PFSK-1 (cell line): ENCODE measurements around the gene GPR3.

Source experiments
- FOXP2 ChIP-seq: optimal IDR thresholded peaks from 2 replicates; pipeline ENCODE3; 2011; ENCODE audit warnings: borderline replicate concordance, control low read depth, inconsistent platforms; ENCODE audit not compliant: insufficient read depth; ENCODE audit errors: extremely low read length, extremely low read depth
- POLR2AphosphoS5 ChIP-seq: IDR thresholded peaks from 2 replicates; pipeline ENCODE4 v1.6.1; 2012; ENCODE audit warnings: low read depth, mild to moderate bottlenecking, control low read depth, low read length, moderate library complexity
- REST ChIP-seq, 2 experiments: IDR thresholded peaks; 2 replicates each; pipeline versions ENCODE4 v1.6.1 to v1.8.0; 2011 to 2012; ENCODE audit warnings: low read depth in 2 of 2, low read length in 2 of 2, control low read depth in 1 of 2, inconsistent platforms in 1 of 2, mild to moderate bottlenecking in 1 of 2, moderate library complexity in 1 of 2; ENCODE audit not compliant: insufficient read depth in 1 of 2
- SIN3A ChIP-seq: IDR thresholded peaks from 2 replicates; pipeline ENCODE4 v1.6.1; 2012; ENCODE audit warnings: mild to moderate bottlenecking, low read length, moderate library complexity, borderline replicate concordance; ENCODE audit not compliant: insufficient read depth
- TAF1 ChIP-seq: IDR thresholded peaks from 2 replicates; pipeline ENCODE4 v1.6.1; 2012; ENCODE audit warnings: low read length, control low read depth, borderline replicate concordance; ENCODE audit not compliant: insufficient read depth

Gene GPR3

DNA sequence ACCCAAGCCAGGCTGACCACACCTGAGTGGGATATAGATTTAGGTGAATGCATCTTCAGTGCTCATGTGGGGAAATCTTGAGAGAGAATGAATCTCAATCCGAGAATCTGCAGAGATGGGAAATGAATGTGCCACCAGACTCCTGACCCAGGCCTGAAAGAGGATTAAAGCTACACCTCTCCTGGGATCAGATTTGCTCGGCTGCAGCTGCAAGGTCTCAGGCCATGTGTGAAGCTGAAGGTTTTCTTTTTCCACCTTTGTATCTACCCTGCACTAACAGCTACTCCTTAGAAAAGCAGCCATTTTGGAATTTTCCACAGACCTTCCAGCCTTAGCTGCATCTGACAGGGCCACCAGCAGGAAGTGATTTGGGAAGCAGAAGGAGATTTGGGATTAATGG lies 18.3 kb downstream of the GPR3 start:
- no peak for TF ChIP-seq SIN3A
- TF ChIP-seq FOXP2, result no peak
- TF ChIP-seq TAF1, result no peak
- TF ChIP-seq REST (IDR thresholded peaks at IDR 0.05; ENCODE audit: insufficient read depth in 1 of 2, low read depth in 2 of 2, low read length in 2 of 2), result no peak
- TF ChIP-seq POLR2AphosphoS5, result no peak

DNA sequence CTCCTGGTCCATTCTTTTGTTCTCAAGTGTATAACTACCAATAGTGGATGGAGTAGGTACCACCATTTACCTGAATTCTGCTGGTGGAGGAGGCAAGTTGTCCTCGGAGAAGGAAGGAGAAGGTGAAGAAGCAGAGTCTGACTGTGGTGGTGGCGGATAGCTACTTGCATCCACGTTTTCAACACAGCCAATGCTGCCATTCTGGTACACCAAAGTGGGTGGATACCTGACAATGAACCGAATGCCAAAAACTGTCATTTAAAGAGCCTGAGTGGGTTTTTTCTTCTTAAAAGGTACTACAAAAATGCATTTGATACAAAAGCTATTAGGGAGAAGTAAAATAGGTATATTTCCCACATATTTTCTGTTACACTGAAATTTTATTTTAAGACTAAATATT lies 20.1 kb downstream of the GPR3 start:
- TF ChIP-seq TAF1, result no peak
- TF ChIP-seq SIN3A, result no peak
- TF ChIP-seq POLR2AphosphoS5, result no peak
- TF ChIP-seq FOXP2, result no peak
- TF ChIP-seq REST (IDR thresholded peaks at IDR 0.05; ENCODE audit: insufficient read depth in 1 of 2, low read depth in 2 of 2, low read length in 2 of 2), result no peak

DNA sequence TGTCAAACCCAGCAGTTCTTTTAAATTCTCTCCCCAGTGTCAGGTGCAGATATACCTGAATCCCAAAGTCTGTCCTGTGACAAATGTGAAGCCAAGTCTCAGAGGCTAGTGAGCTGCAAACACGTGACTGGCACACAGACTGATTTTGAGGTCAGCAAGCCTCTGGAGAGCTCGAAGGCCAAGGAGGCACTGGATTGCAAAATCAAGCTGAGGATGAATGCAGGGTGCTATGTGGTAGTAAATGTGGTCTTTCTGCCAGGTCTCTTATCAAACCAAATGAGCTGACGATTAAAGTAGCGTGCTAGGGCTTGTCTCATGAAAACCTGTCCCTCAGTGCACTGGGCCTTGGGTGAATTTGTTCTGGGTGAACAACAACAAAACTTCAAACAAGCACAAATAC lies 20.6 kb downstream of the GPR3 start:
- TF ChIP-seq TAF1, result no peak
- TF ChIP-seq REST (IDR thresholded peaks at IDR 0.05; ENCODE audit: insufficient read depth in 1 of 2, low read depth in 2 of 2, low read length in 2 of 2), result no peak
- no peak for TF ChIP-seq FOXP2
- TF ChIP-seq SIN3A, result no peak
- TF ChIP-seq POLR2AphosphoS5, result no peak

DNA sequence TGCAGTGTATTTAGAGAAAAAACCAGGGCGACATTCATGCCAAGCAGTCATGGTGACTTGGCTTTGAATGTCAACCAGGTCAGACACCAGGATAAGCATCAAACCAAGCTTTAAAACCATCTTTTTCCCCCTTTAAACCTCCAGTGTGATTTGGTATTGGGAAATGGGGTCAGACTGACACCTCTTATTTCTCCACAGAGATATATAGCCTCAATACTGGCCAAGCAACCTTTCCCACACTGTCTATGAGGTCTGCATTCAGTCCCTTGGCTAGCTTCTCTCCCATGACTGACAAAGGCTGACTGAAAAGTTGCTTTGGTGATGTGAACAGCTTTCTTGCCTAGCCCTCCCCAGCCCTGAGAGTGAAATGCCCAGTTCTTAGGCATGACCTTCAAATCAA lies 21.7 kb downstream of the GPR3 start:
- TF ChIP-seq FOXP2, result no peak
- TF ChIP-seq SIN3A, result no peak
- TF ChIP-seq TAF1, result no peak
- no peak for TF ChIP-seq POLR2AphosphoS5
- no peak for TF ChIP-seq REST (IDR thresholded peaks at IDR 0.05; ENCODE audit: insufficient read depth in 1 of 2, low read depth in 2 of 2, low read length in 2 of 2)

DNA sequence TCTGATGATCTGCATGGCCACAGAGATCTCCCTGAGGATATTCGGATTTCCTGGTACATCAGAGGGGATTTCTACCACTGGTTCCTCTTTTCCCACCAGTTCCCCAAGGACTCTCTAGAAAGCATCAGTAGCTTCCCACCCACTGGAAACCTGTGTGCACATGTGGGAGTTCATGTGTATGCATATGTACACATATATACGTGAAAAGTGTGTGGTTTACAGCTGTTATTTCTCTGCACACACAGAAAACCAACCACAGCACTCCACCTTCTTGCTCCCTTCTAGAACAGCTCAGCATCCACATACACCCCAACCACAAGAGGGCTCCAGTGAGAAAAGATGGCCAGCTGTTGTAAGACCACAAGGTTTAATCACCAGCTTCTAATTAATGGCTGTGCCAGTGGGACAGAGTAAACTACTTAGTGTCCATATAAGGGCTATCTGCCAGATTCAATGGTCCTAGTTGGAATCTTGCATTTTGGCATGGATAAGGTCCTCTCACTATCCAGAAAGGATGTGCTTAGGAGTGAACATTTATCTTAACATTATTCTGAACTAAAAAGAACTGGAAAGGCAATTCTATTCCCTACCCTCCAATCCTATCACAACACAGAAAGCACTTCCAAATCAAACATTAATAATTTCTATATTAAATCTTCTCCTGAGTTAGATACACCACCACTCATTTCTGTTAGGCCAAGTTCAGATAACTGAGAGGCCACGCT lies 24.1 kb downstream of the GPR3 start:
- no peak for TF ChIP-seq REST (IDR thresholded peaks at IDR 0.05; ENCODE audit: insufficient read depth in 1 of 2, low read depth in 2 of 2, low read length in 2 of 2)
- no peak for TF ChIP-seq POLR2AphosphoS5
- no peak for TF ChIP-seq SIN3A
- TF ChIP-seq TAF1, result no peak
- no peak for TF ChIP-seq FOXP2
